Measurements from ENCODE around the gene CRKL.

The CRKL gene

GRCh38 chr22:20944042-20944441 lies 26.8 kb downstream of the CRKL start:
- no peak for DNase-seq (ENCODE audit: low read depth)
- no peak for TF ChIP-seq CTCF (IDR thresholded peaks at IDR 0.05; ENCODE audit: low read length, missing control alignments)
- H3K4me3 ChIP-seq (replicated peaks; ENCODE audit: low read depth, low read length): no peak overlapping the region

GRCh38 chr22:20945578-20945934 lies 28.3 kb downstream of the CRKL start:
- H3K4me3 ChIP-seq (replicated peaks; ENCODE audit: low read depth, low read length): no peak overlapping the region
- TF ChIP-seq CTCF (IDR thresholded peaks at IDR 0.05; ENCODE audit: low read length, missing control alignments): no peak
- DNase-seq (ENCODE audit: low read depth): no peak

DNA sequence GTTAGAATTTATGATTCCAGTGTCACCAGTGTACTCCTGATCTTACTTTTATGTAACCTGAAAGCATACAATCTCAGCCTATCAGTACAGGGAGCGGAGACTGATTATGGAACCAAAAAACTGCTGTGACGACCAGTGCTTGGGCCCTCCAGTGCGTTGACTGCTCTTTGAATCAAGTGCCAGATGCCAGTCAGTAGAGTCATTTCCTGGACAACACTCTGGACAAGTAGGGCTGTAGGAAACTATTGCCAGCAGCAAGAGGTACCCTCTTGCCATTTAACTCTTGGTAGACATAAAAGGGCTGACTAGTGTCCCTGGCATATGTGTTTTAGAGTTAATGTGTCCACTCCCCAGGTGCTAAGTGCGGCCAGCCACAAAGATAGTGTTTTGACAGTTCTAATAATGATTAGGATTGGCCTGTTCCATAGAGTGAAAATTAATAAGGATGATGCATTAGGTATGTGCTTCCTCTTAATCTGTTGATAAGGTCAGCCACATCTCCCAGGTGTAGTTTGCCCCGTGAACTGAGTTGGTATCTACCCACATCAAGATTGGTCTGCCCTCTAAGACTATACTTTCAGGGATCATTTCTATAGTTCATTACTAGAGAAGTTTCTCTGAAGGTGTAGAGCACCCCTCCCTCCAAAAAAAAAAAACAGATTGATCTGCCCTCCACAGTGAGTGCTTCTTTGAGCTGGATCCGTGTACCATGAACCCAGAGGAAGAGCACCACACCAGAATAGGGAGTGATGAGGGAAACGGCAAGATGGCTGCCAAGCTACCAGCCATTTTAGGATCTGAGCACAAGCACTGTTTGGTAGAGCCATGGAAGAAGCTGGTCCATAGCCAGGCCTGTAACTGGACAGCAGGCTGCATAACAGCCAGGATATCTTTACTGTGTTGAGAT lies 29.1 kb downstream of the CRKL start:
- no peak for TF ChIP-seq CTCF (IDR thresholded peaks at IDR 0.05; ENCODE audit: low read length, missing control alignments)

GRCh38 chr22:20946991-20947390 lies 29.8 kb downstream of the CRKL start:
- H3K4me3 ChIP-seq (replicated peaks; ENCODE audit: low read depth, low read length): no peak overlapping the region
- no peak for TF ChIP-seq CTCF (IDR thresholded peaks at IDR 0.05; ENCODE audit: low read length, missing control alignments)
- no peak for DNase-seq (ENCODE audit: low read depth)

More for the DNA sequence above, 29.1 kb downstream of the CRKL start:
- DNase-seq (ENCODE audit: low read depth): peak; percentile 52
- no peak overlapping the region for H3K4me3 ChIP-seq (replicated peaks; ENCODE audit: low read depth, low read length)

GRCh38 chr22:20948450-20948849 lies 31.2 kb downstream of the CRKL start:
- no peak overlapping the region for H3K4me3 ChIP-seq (replicated peaks; ENCODE audit: low read depth, low read length)
- no peak for DNase-seq (ENCODE audit: low read depth)
- no peak for TF ChIP-seq CTCF (IDR thresholded peaks at IDR 0.05; ENCODE audit: low read length, missing control alignments)

DNA sequence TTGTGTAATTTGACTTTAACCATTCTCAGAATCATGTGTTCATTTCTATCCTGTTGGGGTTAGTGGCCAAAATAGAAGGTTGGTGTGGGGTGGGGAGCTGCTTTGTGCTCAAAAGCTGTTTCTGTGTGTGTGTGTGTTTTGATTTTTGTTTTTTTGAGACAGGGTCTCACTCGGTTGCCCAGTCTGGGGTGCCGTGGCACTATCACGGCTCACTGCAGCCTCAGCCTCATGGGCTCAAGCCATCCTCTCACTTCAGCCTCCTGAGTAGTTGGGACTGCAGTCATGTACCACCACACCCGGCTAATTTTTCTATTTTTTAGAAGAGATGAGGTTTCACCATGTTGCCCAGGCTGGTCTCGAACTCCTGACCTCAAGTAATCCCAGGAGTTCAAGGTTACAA lies 31.8 kb downstream of the CRKL start:
- no peak for TF ChIP-seq CTCF (IDR thresholded peaks at IDR 0.05; ENCODE audit: low read length, missing control alignments)
- no peak for DNase-seq (ENCODE audit: low read depth)
- no peak overlapping the region for H3K4me3 ChIP-seq (replicated peaks; ENCODE audit: low read depth, low read length)

- H3K4me3 ChIP-seq (replicated peaks; ENCODE audit: low read depth, low read length): no peak overlapping the region
- DNase-seq (ENCODE audit: low read depth): no peak
- TF ChIP-seq CTCF (IDR thresholded peaks at IDR 0.05; ENCODE audit: low read length, missing control alignments): no peak
Measured at GRCh38 chr22:20949698-20950183, 32.5 kb downstream of the CRKL start.
